Osteoblast (primary cell): ENCODE measurements around the gene PUS10. TPM values are rescaled to one million over a fixed set of nuclear protein-coding genes. Genes with fewer than 3 reads are reported as not detected.
A peak's percentile ranks its signal among the peaks of the same experiment; 100 is the strongest.

Experiments used
- DNase-seq: peaks from one replicate; pipeline ENCODE4 v3.0.0; 2011; ENCODE audit warnings: low spot score, mixed read lengths; ENCODE audit not compliant: insufficient read length; ENCODE audit errors: missing footprints
- H2AFZ ChIP-seq: 2 replicates; pipeline ENCODE4 v1.6.0; 2011; ENCODE audit warnings: mild to moderate bottlenecking, low read length
- H3K27ac ChIP-seq: 2 replicates; pipeline ENCODE4 v1.5.1; 2011; ENCODE audit warnings: mild to moderate bottlenecking, low read depth, low read length, moderate library complexity
- H3K27me3 ChIP-seq: 2 replicates; pipeline ENCODE4 v1.6.0; 2012; ENCODE audit warnings: mild to moderate bottlenecking, control low read depth, inconsistent platforms, low read length, moderate library complexity; ENCODE audit not compliant: insufficient read depth
- H3K36me3 ChIP-seq: 2 replicates; pipeline ENCODE4 v1.5.1; 2011; ENCODE audit warnings: mild to moderate bottlenecking, low read length, control low read depth, moderate library complexity; ENCODE audit not compliant: insufficient read depth
- H3K4me1 ChIP-seq: 2 replicates; pipeline ENCODE4 v1.5.1; 2011; ENCODE audit warnings: mild to moderate bottlenecking, low read length, control low read depth, moderate library complexity; ENCODE audit not compliant: insufficient read depth
- H3K4me2 ChIP-seq: 2 replicates; pipeline ENCODE4 v1.6.0; 2011; ENCODE audit warnings: mild to moderate bottlenecking, low read length; ENCODE audit not compliant: insufficient read depth
- H3K4me3 ChIP-seq: fragments of 200-600 bp; sonication (generic); 3 replicates; pipeline ENCODE4 v1.5.1; 2012; ENCODE audit warnings: mild to moderate bottlenecking, low read length, inconsistent platforms; ENCODE audit not compliant: insufficient read depth
- H3K79me2 ChIP-seq: 2 replicates; pipeline ENCODE4 v1.6.0; 2012; ENCODE audit warnings: mild to moderate bottlenecking, low read length, control low read depth, inconsistent platforms; ENCODE audit not compliant: insufficient read depth
- H3K9me3 ChIP-seq: 2 replicates; pipeline ENCODE4 v1.5.1; 2011; ENCODE audit warnings: low read depth, low read length, control low read depth
- H4K20me1 ChIP-seq: 2 replicates; pipeline ENCODE4 v1.6.0; 2012; ENCODE audit warnings: mild to moderate bottlenecking, low read length, control low read depth; ENCODE audit not compliant: insufficient read depth
- CTCF ChIP-seq: IDR thresholded peaks from 2 replicates; pipeline ENCODE4 v1.5.1; 2011; ENCODE audit warnings: mild to moderate bottlenecking, low read depth, low read length, moderate library complexity; ENCODE audit errors: extremely low read depth
- total RNA-seq: library from RNA; depleted of rRNA; stranded (reverse); fragments of >200 nt; gene quantifications from 2 replicates; pipeline ENCODE4 v1.2.3, GENCODE V29; 2012

Gene PUS10
- total RNA-seq, 1 donor, result 5.8 TPM

- H3K4me1 ChIP-seq, result no peaks in the 10 kb centered on the region
- H3K4me3 ChIP-seq, result no peak overlapping the region
- no peaks in the 10 kb centered on the region for H3K9me3 ChIP-seq
- no peak overlapping the region for H2AFZ ChIP-seq
- no peak for DNase-seq
- H3K27ac ChIP-seq, result no peak overlapping the region
- TF ChIP-seq CTCF, result no peak
- no peak overlapping the region for H3K4me2 ChIP-seq
- no peaks in the 10 kb centered on the region for H3K36me3 ChIP-seq
- H4K20me1 ChIP-seq, result no peaks in the 10 kb centered on the region
- H3K79me2 ChIP-seq, result no peaks in the 10 kb centered on the region
- H3K27me3 ChIP-seq, result no peaks in the 10 kb centered on the region
Measured at GRCh38 chr2:60979231-60979630, 38.8 kb downstream of the PUS10 start.

- Histone ChIP-seq H3K9me3 (no peaks in the 10 kb centered on the region), H3K27ac (no peak overlapping the region), H2AFZ (no peak overlapping the region), H3K79me2 (no peaks in the 10 kb centered on the region), H3K27me3 (no peaks in the 10 kb centered on the region), H3K4me3 (no peak overlapping the region), H3K4me1 (no peaks in the 10 kb centered on the region), H3K36me3 (no peaks in the 10 kb centered on the region), H4K20me1 (no peaks in the 10 kb centered on the region), H3K4me2 (no peak overlapping the region)
- no peak for TF ChIP-seq CTCF
- DNase-seq, result no peak
Measured at GRCh38 chr2:60977562-60977895, 40.5 kb downstream of the PUS10 start.

- no peak overlapping the region for H3K4me3 ChIP-seq
- no peak for TF ChIP-seq CTCF
- no peaks in the 10 kb centered on the region for H3K27me3 ChIP-seq
- no peak overlapping the region for H2AFZ ChIP-seq
- no peaks in the 10 kb centered on the region for H3K9me3 ChIP-seq
- H4K20me1 ChIP-seq, result no peaks in the 10 kb centered on the region
- H3K79me2 ChIP-seq, result no peaks in the 10 kb centered on the region
- H3K4me1 ChIP-seq, result no peaks in the 10 kb centered on the region
- H3K36me3 ChIP-seq, result no peaks in the 10 kb centered on the region
- DNase-seq, result peak; percentile 43
- no peak overlapping the region for H3K27ac ChIP-seq
- no peak overlapping the region for H3K4me2 ChIP-seq
Measured at GRCh38 chr2:60976875-60977561, 41.0 kb downstream of the PUS10 start.

- H3K4me3 ChIP-seq, result no peak overlapping the region
- no peaks in the 10 kb centered on the region for H3K4me1 ChIP-seq
- no peaks in the 10 kb centered on the region for H3K36me3 ChIP-seq
- no peak for DNase-seq
- TF ChIP-seq CTCF, result no peak
- H3K27ac ChIP-seq, result no peak overlapping the region
- no peak overlapping the region for H2AFZ ChIP-seq
- no peaks in the 10 kb centered on the region for H4K20me1 ChIP-seq
- no peaks in the 10 kb centered on the region for H3K79me2 ChIP-seq
- H3K9me3 ChIP-seq, result no peaks in the 10 kb centered on the region
- no peaks in the 10 kb centered on the region for H3K27me3 ChIP-seq
- H3K4me2 ChIP-seq, result no peak overlapping the region
Measured at GRCh38 chr2:60976256-60976850, 41.7 kb downstream of the PUS10 start.
